H7 (cell line): ENCODE data around the gene CDT1. TPM values are rescaled to one million over a fixed set of nuclear protein-coding genes. Genes with fewer than 3 reads are reported as not detected.

ENCODE experiments used
- DNase-seq: peaks from one replicate; pipeline ENCODE4 v3.0.0; 2012
- H3K27me3 ChIP-seq: 2 replicates; pipeline ENCODE4 v1.6.0; 2011; ENCODE audit warnings: mild to moderate bottlenecking, low read length; ENCODE audit not compliant: control insufficient read depth, insufficient read depth
- H3K36me3 ChIP-seq: replicated peaks from 2 replicates; pipeline ENCODE4 v1.5.1; 2011; ENCODE audit warnings: low read length; ENCODE audit not compliant: control insufficient read depth, insufficient read depth
- H3K4me3 ChIP-seq: 2 replicates; pipeline ENCODE4 v1.5.1; 2011; ENCODE audit warnings: low read depth, mild to moderate bottlenecking, control low read depth, low read length, moderate library complexity; ENCODE audit not compliant: insufficient read depth
- total RNA-seq: library from RNA; depleted of rRNA; stranded (reverse); fragments of >200 nt; shearing (Covaris generic); gene quantifications from 2 replicates; pipeline ENCODE4 v1.2.3, GENCODE V29; 2014

CDT1 gene
- total RNA-seq, 1 experiment from 2014 or later, result 120 TPM

DNA sequence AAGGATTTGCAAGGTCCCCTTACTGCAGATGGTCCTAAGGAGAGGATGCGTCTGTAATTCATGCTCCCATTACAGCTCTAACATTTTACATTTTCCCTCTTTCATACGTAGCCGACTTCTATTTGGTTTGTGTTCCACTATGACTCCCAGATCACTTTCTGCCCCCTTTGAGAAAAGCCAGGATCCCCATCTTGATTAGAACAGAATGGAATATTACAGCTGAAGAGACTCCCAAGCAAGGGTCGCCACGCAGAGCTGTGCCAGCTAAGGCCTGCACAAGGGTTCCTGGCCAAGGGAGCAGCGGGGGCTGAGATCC is 3.4 kb upstream of the CDT1 start:
- no peak overlapping the region for H3K4me3 ChIP-seq
- DNase-seq, result no peak
- peaks cover 3% of the 10 kb centered on the region for H3K36me3 ChIP-seq
- H3K27me3 ChIP-seq, result no peaks in the 10 kb centered on the region

GRCh38 chr16:88804173-88804551 is 573 bp downstream of the CDT1 start:
- Histone ChIP-seq H3K27me3 (no peaks in the 10 kb centered on the region), H3K4me3 (peak overlapping the region; percentile 85), H3K36me3 (peaks cover 32% of the 10 kb centered on the region)
- peak; percentile 85 for DNase-seq

GRCh38 chr16:88804552-88805339 is 1.2 kb downstream of the CDT1 start:
- Histone ChIP-seq H3K4me3 (peak overlapping the region; percentile 85), H3K27me3 (no peaks in the 10 kb centered on the region), H3K36me3 (peaks cover 37% of the 10 kb centered on the region)
- peak; percentile 93 for DNase-seq

- Histone ChIP-seq H3K4me3 (no peak overlapping the region), H3K27me3 (no peaks in the 10 kb centered on the region), H3K36me3 (peaks cover 43% of the 10 kb centered on the region)
- DNase-seq, result no peak
Observed at GRCh38 chr16:88805340-88805715, 1.7 kb downstream of the CDT1 start.

DNA sequence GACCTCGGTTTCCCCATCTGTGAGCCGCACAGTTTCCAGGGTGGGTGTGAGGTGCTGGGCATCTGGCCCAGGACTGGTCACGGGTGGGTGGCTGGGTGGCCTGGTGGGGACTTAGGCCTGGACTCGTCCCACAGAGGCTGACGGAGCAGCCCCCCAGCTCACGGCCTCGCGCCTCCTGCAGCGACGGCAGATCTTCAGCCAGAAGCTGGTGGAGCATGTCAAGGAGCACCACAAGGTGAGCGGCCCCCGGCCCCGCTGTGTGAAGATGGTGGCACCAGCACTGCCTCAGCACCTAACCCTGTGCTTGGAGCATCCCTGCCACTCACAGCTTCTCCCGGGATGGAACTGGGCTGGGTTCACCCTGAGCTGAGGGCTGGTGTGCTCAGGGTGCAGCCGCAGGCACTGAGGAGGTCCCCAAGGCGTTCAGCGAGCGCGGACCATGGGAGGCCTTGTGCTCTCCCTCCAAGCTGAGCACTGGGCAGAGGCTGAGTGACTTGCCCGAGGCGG is 2.4 kb downstream of the CDT1 start:
- DNase-seq, result no peak
- no peaks in the 10 kb centered on the region for H3K27me3 ChIP-seq
- no peak overlapping the region for H3K4me3 ChIP-seq
- peaks cover 47% of the 10 kb centered on the region for H3K36me3 ChIP-seq

DNA sequence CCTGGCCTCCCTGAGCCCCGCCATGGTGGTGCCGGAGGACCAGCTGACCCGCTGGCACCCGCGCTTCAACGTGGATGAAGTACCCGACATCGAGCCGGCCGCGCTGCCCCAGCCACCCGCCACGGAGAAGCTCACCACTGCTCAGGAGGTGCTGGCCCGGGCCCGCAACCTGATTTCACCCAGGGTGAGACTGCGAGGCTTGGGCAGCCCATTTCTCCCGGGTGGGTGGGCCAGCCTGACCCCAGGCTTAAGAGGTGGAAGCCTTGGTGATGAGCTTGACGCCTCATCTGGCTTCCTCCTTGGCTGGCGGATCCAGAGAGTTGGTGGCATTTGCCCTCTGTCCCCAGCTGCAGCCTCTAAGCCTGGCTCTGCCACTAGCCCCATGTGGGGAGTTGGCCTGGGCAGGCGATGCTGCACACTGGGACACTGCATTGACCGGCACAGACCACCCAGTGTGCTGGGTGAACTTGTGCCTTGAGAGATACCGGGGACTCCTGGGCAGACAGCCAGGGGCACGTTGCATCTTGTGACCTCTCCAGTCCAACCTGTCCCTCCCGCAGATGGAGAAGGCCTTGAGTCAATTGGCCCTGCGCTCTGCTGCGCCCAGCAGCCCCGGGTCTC is 3.0 kb downstream of the CDT1 start:
- no peaks in the 10 kb centered on the region for H3K27me3 ChIP-seq
- peaks cover 47% of the 10 kb centered on the region for H3K36me3 ChIP-seq

GRCh38 chr16:88807142-88807625 is 3.6 kb downstream of the CDT1 start:
- Histone ChIP-seq H3K36me3 (peaks cover 47% of the 10 kb centered on the region), H3K27me3 (no peaks in the 10 kb centered on the region), H3K4me3 (no peak overlapping the region)
- no peak for DNase-seq

More for the DNA sequence above, 3.0 kb downstream of the CDT1 start:
- H3K4me3 ChIP-seq, result no peak overlapping the region
- no peak for DNase-seq

DNA sequence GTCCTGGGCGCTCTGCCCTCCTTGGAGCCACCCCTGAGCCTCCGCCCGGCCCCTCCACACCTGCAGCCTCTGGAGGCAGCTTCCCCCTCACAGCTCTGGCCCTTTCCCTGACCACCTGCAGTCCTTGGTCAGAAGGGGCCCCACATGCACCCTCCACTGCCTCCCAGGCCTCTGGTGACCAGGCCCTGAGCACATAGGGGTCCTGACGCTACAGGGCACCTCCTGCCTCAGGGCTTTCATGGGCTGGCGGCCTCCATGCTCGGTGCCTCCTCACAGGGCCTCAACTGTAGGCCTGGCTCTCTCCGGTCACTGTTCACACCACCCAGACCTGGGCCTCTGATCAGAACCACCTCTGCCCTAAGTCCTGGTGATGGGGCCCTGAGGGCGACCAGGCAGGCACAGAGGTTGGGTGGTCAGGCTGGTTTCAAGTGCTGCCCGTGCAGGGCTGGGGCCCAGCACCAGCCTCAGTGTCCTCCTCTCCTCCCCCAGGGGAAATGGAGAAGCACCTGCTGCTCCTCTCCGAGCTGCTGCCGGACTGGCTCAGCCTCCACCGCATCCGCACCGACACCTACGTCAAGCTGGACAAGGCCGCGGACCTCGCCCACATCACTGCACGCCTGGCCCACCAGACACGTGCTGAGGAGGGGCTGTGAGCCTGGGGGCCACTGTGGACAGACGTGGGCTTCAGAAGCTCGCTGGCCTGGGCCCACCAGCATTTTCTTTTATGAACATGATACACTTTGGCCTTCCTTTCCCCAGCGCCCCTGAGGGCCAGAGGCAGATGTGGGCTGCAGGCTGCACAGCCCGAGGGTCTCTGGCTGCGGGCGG is 4.3 kb downstream of the CDT1 start:
- DNase-seq, result no peak
- Histone ChIP-seq H3K4me3 (no peak overlapping the region), H3K36me3 (peaks cover 47% of the 10 kb centered on the region), H3K27me3 (no peaks in the 10 kb centered on the region)

GRCh38 chr16:88809068-88809675 is 5.6 kb downstream of the CDT1 start:
- peaks cover 47% of the 10 kb centered on the region for H3K36me3 ChIP-seq
- H3K27me3 ChIP-seq, result no peaks in the 10 kb centered on the region

GRCh38 chr16:88809676-88810165 is 6.1 kb downstream of the CDT1 start:
- H3K36me3 ChIP-seq, result peaks cover 47% of the 10 kb centered on the region
- H3K4me3 ChIP-seq, result no peak overlapping the region
- no peaks in the 10 kb centered on the region for H3K27me3 ChIP-seq
- DNase-seq, result no peak

More at GRCh38 chr16:88809068-88809675, 5.6 kb downstream of the CDT1 start:
- no peak overlapping the region for H3K4me3 ChIP-seq
- no peak for DNase-seq

DNA sequence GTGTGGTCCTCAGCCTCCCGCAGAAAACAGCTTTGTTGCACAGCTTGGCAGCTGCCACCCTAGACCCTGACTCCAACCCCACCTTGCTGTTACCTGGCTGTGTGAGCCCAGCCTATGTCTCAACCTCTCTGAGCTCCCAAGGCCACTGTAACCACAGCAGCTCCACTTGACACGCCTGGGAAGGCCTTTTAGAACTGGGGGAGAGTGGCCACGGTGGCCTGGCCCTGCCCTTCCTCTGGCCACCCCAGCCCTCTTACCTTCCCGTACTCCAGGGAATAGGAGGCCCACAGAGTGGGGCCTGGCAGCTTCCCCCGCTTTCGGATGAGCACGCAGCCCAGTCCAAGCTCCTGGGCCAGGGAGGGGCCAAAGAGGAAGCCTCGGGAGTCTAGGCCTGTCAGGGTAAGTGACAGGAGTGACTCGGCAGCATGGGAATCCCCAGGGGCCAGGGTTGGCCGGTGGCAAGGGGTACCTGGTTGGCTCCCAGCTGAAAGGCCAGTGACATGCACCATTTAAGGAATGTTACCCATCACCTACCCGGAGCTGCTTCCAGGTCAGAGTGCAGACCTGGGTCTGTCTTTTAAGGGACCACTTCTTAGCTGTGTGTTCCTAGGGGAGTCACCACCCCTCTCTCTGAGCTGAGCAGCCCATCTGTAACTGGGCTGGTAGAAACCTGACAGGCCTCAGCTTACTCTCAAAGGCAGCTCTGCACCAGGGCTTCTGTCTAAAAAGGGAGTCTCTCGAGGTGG is 6.8 kb downstream of the CDT1 start:
- H3K4me3 ChIP-seq, result peak overlapping the region; percentile 86
- no peak for DNase-seq
- H3K36me3 ChIP-seq, result peaks cover 44% of the 10 kb centered on the region
- H3K27me3 ChIP-seq, result no peaks in the 10 kb centered on the region

GRCh38 chr16:88810912-88811768 is 7.6 kb downstream of the CDT1 start:
- DNase-seq, result peak; percentile 85
- Histone ChIP-seq H3K27me3 (no peaks in the 10 kb centered on the region), H3K4me3 (peak overlapping the region; percentile 86), H3K36me3 (peaks cover 39% of the 10 kb centered on the region)
